ENCODE measurements around the gene FHL2.

Gene FHL2

GRCh38 chr2:105398336-105399206, at the start of gene FHL2:
Gene FHL2, minus strand, starts transcription at chr2:105399051. Its CDS starts 12,535 bp downstream, at chr2:105386516.
- in situ Hi-C loops (cut with MboI; ENCODE audit: low sequenced_read_pairs), result no loop called here
- peak within 1 kb of the TSS; percentile 93 for H3K4me3 ChIP-seq
- peak; percentile 74 to 84 for DNase-seq (ENCODE audit: low spot score in 2 of 2)

GRCh38 chr2:105447476-105447875, 48.6 kb upstream of the FHL2 start:
- H3K27me3 ChIP-seq (ENCODE audit: low read depth), result no peaks in the 10 kb centered on the region
- H3K4me1 ChIP-seq, result no peaks in the 10 kb centered on the region
- H3K9me3 ChIP-seq, result no peaks in the 10 kb centered on the region
- H3K36me3 ChIP-seq (replicated peaks), result no peaks in the 10 kb centered on the region
- in situ Hi-C loops (cut with MboI; ENCODE audit: low sequenced_read_pairs), result no loop called here
- no peak for DNase-seq (ENCODE audit: low spot score in 2 of 2)
- H3K4me3 ChIP-seq, result no peak overlapping the region

More at GRCh38 chr2:105398336-105399206, at the start of gene FHL2:
- Histone ChIP-seq H3K27me3 (ENCODE audit: low read depth) (no peaks in the 10 kb centered on the region), H3K4me1 (peaks cover 5% of the 10 kb centered on the region), H3K36me3 (replicated peaks) (peaks cover 6% of the 10 kb centered on the region; the same call in 1 of the 2 replicates), H3K9me3 (no peaks in the 10 kb centered on the region)

GRCh38 chr2:105446501-105446900, 47.6 kb upstream of the FHL2 start:
- no peak overlapping the region for H3K4me3 ChIP-seq
- no peak for DNase-seq (ENCODE audit: low spot score in 2 of 2)
- H3K4me1 ChIP-seq, result no peaks in the 10 kb centered on the region
- no peaks in the 10 kb centered on the region for H3K36me3 ChIP-seq (replicated peaks)
- in situ Hi-C loops (cut with MboI; ENCODE audit: low sequenced_read_pairs), result no loop called here
- no peaks in the 10 kb centered on the region for H3K27me3 ChIP-seq (ENCODE audit: low read depth)
- H3K9me3 ChIP-seq, result no peaks in the 10 kb centered on the region

GRCh38 chr2:105445976-105446375, 47.1 kb upstream of the FHL2 start:
- Histone ChIP-seq H3K27me3 (ENCODE audit: low read depth) (no peaks in the 10 kb centered on the region), H3K36me3 (replicated peaks) (no peaks in the 10 kb centered on the region), H3K4me1 (no peaks in the 10 kb centered on the region), H3K9me3 (no peaks in the 10 kb centered on the region), H3K4me3 (no peak overlapping the region)
- no peak for DNase-seq (ENCODE audit: low spot score in 2 of 2)
- in situ Hi-C loops (cut with MboI; ENCODE audit: low sequenced_read_pairs), result no loop called here

GRCh38 chr2:105445498-105445897, 46.6 kb upstream of the FHL2 start:
- H3K27me3 ChIP-seq (ENCODE audit: low read depth), result no peaks in the 10 kb centered on the region
- H3K9me3 ChIP-seq, result no peaks in the 10 kb centered on the region
- no peak overlapping the region for H3K4me3 ChIP-seq
- in situ Hi-C loops (cut with MboI; ENCODE audit: low sequenced_read_pairs), result no loop called here
- no peak for DNase-seq (ENCODE audit: low spot score in 2 of 2)
- H3K4me1 ChIP-seq, result no peaks in the 10 kb centered on the region
- no peaks in the 10 kb centered on the region for H3K36me3 ChIP-seq (replicated peaks)

GRCh38 chr2:105443617-105444598, 45.1 kb upstream of the FHL2 start:
- in situ Hi-C loops (cut with MboI; ENCODE audit: low sequenced_read_pairs), result no loop called here
- DNase-seq (ENCODE audit: low spot score in 2 of 2), result no peak
- H3K36me3 ChIP-seq (replicated peaks), result no peaks in the 10 kb centered on the region
- no peaks in the 10 kb centered on the region for H3K27me3 ChIP-seq (ENCODE audit: low read depth)
- H3K4me1 ChIP-seq, result no peaks in the 10 kb centered on the region
- no peaks in the 10 kb centered on the region for H3K9me3 ChIP-seq
- H3K4me3 ChIP-seq, result no peak overlapping the region

GRCh38 chr2:105442721-105443120, 43.9 kb upstream of the FHL2 start:
- no peaks in the 10 kb centered on the region for H3K9me3 ChIP-seq
- H3K36me3 ChIP-seq (replicated peaks), result no peaks in the 10 kb centered on the region
- no peak overlapping the region for H3K4me3 ChIP-seq
- DNase-seq (ENCODE audit: low spot score in 2 of 2), result no peak
- in situ Hi-C loops (cut with MboI; ENCODE audit: low sequenced_read_pairs), result no loop called here
- no peaks in the 10 kb centered on the region for H3K27me3 ChIP-seq (ENCODE audit: low read depth)
- no peaks in the 10 kb centered on the region for H3K4me1 ChIP-seq

- Histone ChIP-seq H3K4me3 (no peak overlapping the region), H3K9me3 (no peaks in the 10 kb centered on the region), H3K36me3 (replicated peaks) (no peaks in the 10 kb centered on the region), H3K4me1 (no peaks in the 10 kb centered on the region), H3K27me3 (ENCODE audit: low read depth) (no peaks in the 10 kb centered on the region)
- in situ Hi-C loops (cut with MboI; ENCODE audit: low sequenced_read_pairs), result no loop called here
- DNase-seq (ENCODE audit: low spot score in 2 of 2), result no peak
Measured at GRCh38 chr2:105442056-105442455, 43.2 kb upstream of the FHL2 start.

GRCh38 chr2:105439141-105439540, 40.3 kb upstream of the FHL2 start:
- no peaks in the 10 kb centered on the region for H3K36me3 ChIP-seq (replicated peaks)
- H3K4me3 ChIP-seq, result no peak overlapping the region
- in situ Hi-C loops (cut with MboI; ENCODE audit: low sequenced_read_pairs), result no loop called here
- H3K9me3 ChIP-seq, result no peaks in the 10 kb centered on the region
- H3K27me3 ChIP-seq (ENCODE audit: low read depth), result no peaks in the 10 kb centered on the region
- H3K4me1 ChIP-seq, result no peaks in the 10 kb centered on the region
- no peak for DNase-seq (ENCODE audit: low spot score in 2 of 2)

GRCh38 chr2:105438104-105438929, 39.5 kb upstream of the FHL2 start:
- in situ Hi-C loops (cut with MboI; ENCODE audit: low sequenced_read_pairs), result no loop called here
- no peak for DNase-seq (ENCODE audit: low spot score in 2 of 2)
- Histone ChIP-seq H3K27me3 (ENCODE audit: low read depth) (no peaks in the 10 kb centered on the region), H3K36me3 (replicated peaks) (no peaks in the 10 kb centered on the region), H3K9me3 (no peaks in the 10 kb centered on the region), H3K4me3 (no peak overlapping the region), H3K4me1 (no peaks in the 10 kb centered on the region)

- Histone ChIP-seq H3K9me3 (no peaks in the 10 kb centered on the region), H3K36me3 (replicated peaks) (no peaks in the 10 kb centered on the region), H3K4me1 (no peaks in the 10 kb centered on the region), H3K4me3 (no peak overlapping the region), H3K27me3 (ENCODE audit: low read depth) (no peaks in the 10 kb centered on the region)
- no peak for DNase-seq (ENCODE audit: low spot score in 2 of 2)
- in situ Hi-C loops (cut with MboI; ENCODE audit: low sequenced_read_pairs), result no loop called here
Measured at GRCh38 chr2:105437708-105438103, 38.9 kb upstream of the FHL2 start.

GRCh38 chr2:105432749-105433148, 33.9 kb upstream of the FHL2 start:
- Histone ChIP-seq H3K36me3 (replicated peaks) (no peaks in the 10 kb centered on the region), H3K9me3 (no peaks in the 10 kb centered on the region), H3K27me3 (ENCODE audit: low read depth) (no peaks in the 10 kb centered on the region), H3K4me1 (peaks cover under 1% of the 10 kb centered on the region), H3K4me3 (no peak overlapping the region)
- in situ Hi-C loops (cut with MboI; ENCODE audit: low sequenced_read_pairs), result no loop called here
- DNase-seq (ENCODE audit: low spot score in 2 of 2), result no peak

- in situ Hi-C loops (cut with MboI; ENCODE audit: low sequenced_read_pairs), result no loop called here
- Histone ChIP-seq H3K36me3 (replicated peaks) (no peaks in the 10 kb centered on the region), H3K4me1 (peaks cover 8% of the 10 kb centered on the region), H3K9me3 (no peaks in the 10 kb centered on the region), H3K27me3 (ENCODE audit: low read depth) (no peaks in the 10 kb centered on the region), H3K4me3 (no peak overlapping the region)
- DNase-seq (ENCODE audit: low spot score in 2 of 2), result no peak
Measured at GRCh38 chr2:105432044-105432399, 33.2 kb upstream of the FHL2 start.
